ENCODE results near the gene ZFYVE27. TPM values are rescaled to one million over a fixed set of nuclear protein-coding genes. Genes with fewer than 3 reads are reported as not detected.

The ZFYVE27 gene
- total RNA-seq, 1 donor from 2014 or later: 27.0 TPM

DNA sequence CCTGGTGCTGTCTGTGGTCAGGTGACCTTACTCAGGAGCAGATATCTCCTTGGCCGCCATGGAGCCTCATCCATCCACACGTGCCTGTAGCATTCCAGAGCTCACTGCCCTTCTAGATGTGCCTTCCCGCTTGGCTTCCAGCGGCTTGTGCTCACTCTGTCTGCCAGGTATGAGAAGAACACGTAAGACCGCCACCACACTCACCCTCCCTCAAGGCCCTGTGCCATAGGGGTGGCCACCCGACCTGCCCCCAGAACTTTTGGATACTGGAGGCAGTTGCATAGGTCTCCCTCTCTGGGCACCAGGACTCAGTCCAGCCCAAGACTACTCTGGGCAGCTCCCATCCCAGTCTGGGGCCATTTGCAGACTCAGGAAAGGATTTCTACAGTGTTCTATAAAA is 19.3 kb upstream of the ZFYVE27 start:
- no peaks in the 10 kb centered on the region for H3K27me3 Mint-ChIP-seq (ENCODE audit: unreplicated experiment)
- peaks cover 23% of the 10 kb centered on the region for H3K36me3 Mint-ChIP-seq (ENCODE audit: unreplicated experiment)
- no peak overlapping the region for H3K27ac Mint-ChIP-seq (ENCODE audit: unreplicated experiment)
- DNase-seq (ENCODE audit: extremely low spot score, unreplicated experiment): no peak
- H3K9me3 Mint-ChIP-seq (ENCODE audit: unreplicated experiment): no peaks in the 10 kb centered on the region
- TF ChIP-seq, protein P1, sequence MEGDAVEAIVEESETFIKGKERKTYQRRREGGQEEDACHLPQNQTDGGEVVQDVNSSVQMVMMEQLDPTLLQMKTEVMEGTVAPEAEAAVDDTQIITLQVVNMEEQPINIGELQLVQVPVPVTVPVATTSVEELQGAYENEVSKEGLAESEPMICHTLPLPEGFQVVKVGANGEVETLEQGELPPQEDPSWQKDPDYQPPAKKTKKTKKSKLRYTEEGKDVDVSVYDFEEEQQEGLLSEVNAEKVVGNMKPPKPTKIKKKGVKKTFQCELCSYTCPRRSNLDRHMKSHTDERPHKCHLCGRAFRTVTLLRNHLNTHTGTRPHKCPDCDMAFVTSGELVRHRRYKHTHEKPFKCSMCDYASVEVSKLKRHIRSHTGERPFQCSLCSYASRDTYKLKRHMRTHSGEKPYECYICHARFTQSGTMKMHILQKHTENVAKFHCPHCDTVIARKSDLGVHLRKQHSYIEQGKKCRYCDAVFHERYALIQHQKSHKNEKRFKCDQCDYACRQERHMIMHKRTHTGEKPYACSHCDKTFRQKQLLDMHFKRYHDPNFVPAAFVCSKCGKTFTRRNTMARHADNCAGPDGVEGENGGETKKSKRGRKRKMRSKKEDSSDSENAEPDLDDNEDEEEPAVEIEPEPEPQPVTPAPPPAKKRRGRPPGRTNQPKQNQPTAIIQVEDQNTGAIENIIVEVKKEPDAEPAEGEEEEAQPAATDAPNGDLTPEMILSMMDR (IDR thresholded peaks at IDR 0.05): no peak
- H3K4me3 Mint-ChIP-seq (ENCODE audit: unreplicated experiment): no peak overlapping the region
- peaks cover 50% of the 10 kb centered on the region for H3K4me1 Mint-ChIP-seq (ENCODE audit: unreplicated experiment)

DNA sequence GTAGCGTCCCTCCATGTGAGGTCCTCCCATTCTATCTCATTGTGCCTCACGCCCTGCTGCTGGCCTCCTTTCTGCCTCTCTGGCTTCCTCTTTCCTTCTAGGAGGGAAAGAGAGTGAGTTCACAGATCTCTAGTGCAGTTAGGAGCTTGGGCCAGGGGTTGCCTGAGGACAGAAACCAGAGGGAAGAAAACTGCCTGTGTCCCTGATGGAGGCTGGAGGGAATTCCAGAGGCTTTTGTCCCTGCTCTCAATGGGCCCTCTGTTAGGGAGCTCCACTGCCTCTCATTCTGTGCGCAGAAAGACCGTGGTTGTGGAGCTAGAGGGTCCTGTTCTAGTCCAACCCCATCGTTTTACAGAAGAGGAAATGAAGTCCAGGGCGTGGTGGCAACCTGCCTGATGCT is 18.8 kb upstream of the ZFYVE27 start:
- DNase-seq (ENCODE audit: extremely low spot score, unreplicated experiment): no peak
- no peaks in the 10 kb centered on the region for H3K27me3 Mint-ChIP-seq (ENCODE audit: unreplicated experiment)
- no peaks in the 10 kb centered on the region for H3K9me3 Mint-ChIP-seq (ENCODE audit: unreplicated experiment)
- no peak overlapping the region for H3K27ac Mint-ChIP-seq (ENCODE audit: unreplicated experiment)
- H3K4me1 Mint-ChIP-seq (ENCODE audit: unreplicated experiment): peaks cover 45% of the 10 kb centered on the region
- peaks cover 23% of the 10 kb centered on the region for H3K36me3 Mint-ChIP-seq (ENCODE audit: unreplicated experiment)
- H3K4me3 Mint-ChIP-seq (ENCODE audit: unreplicated experiment): no peak overlapping the region
- TF ChIP-seq, protein P1 (IDR thresholded peaks at IDR 0.05): no peak

DNA sequence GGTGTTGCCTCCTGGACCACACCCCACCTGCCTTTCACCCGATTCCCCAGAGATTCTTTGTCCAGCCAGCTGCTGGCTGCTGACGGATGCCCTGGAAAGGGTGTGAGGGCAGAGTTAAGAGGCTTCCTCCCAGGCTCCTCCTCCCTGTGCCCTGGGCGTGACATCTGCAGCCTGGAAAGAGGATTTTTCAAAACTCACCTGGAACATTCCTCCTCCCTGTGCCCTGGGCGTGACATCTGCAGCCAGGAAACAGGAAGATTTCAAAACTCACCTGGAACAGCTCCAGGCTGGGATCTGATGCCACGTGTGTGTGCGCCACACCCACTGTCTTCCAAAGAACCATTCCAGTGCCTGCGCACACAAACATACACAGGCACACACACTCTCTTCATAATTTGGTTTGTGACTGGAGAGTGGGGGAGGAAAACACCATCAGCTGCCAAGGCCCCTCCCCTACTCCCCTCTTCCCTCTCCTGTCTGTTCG is 18.2 kb upstream of the ZFYVE27 start:
- peaks cover 42% of the 10 kb centered on the region for H3K4me1 Mint-ChIP-seq (ENCODE audit: unreplicated experiment)
- TF ChIP-seq, protein P1 (IDR thresholded peaks at IDR 0.05): no peak
- DNase-seq (ENCODE audit: extremely low spot score, unreplicated experiment): no peak
- no peaks in the 10 kb centered on the region for H3K27me3 Mint-ChIP-seq (ENCODE audit: unreplicated experiment)
- H3K36me3 Mint-ChIP-seq (ENCODE audit: unreplicated experiment): peaks cover 23% of the 10 kb centered on the region
- H3K27ac Mint-ChIP-seq (ENCODE audit: unreplicated experiment): peak overlapping the region; percentile 29
- no peaks in the 10 kb centered on the region for H3K9me3 Mint-ChIP-seq (ENCODE audit: unreplicated experiment)
- no peak overlapping the region for H3K4me3 Mint-ChIP-seq (ENCODE audit: unreplicated experiment)

DNA sequence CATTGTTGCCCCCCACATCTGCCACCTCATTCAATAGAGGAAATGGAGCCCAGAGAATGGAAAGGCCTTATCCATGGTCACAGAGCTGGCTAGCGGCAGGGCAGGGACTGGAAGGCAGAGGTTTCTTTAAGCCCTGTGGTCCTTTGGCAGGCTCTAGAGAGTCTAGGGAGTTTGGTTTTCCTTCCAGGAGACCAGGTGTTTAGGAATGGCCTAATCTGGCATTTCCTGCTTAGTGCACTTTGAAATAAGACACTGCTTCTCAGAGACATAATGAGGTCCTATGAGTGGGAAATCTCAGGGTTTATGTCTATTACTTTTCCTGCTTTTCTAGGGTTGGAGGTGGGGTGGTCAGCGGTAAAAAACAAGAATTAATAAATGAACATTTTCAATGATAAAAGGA is 17.3 kb upstream of the ZFYVE27 start:
- Mint-ChIP-seq H3K36me3 (ENCODE audit: unreplicated experiment) (peaks cover 23% of the 10 kb centered on the region), H3K27ac (ENCODE audit: unreplicated experiment) (no peak overlapping the region), H3K4me3 (ENCODE audit: unreplicated experiment) (no peak overlapping the region), H3K27me3 (ENCODE audit: unreplicated experiment) (no peaks in the 10 kb centered on the region), H3K9me3 (ENCODE audit: unreplicated experiment) (no peaks in the 10 kb centered on the region), H3K4me1 (ENCODE audit: unreplicated experiment) (peaks cover 42% of the 10 kb centered on the region)
- no peak for DNase-seq (ENCODE audit: extremely low spot score, unreplicated experiment)
- TF ChIP-seq, protein P1 (IDR thresholded peaks at IDR 0.05): no peak

DNA sequence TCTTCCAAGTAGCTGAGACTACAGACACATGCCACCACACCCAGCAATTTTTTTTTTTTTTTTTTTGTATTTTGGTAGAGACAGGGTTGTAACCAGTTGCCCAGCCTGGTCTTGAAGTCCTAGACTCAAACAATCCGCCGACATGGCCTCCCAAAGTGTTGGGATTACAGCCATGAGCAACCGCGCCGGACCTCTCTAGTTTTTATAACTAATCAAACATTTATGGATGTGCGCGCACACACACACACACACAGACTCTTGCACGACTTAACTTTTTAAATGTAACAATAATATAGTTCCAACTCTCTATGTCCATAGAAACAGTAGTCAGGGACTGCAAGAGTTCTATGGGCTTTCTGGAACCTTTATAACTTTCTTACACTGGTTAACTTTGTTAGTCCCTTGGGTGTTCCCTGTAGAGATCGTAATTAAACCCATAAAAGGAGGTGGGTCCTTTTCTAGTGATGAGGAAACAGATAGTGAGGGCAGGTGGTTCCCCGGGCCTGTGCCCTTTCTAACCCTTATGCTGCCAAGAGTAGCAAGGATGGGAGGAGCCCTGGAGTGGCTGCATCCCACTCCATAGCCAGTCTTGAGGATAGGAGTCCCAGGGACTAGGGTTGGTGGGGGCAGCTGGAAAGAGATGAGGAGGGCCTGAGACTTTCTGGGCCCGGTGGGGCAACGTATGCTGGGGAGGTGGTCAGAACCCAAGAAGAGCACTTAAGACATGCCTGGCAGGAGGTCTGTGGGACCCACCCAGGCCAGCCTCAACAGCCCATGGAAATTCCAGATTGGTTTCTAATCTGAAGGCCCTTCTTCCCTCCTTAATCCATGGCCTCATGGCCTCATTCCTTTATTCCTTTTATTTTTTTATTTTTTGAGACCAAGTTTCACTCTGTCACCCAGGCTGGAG is 14.8 kb upstream of the ZFYVE27 start:
- TF ChIP-seq, protein P1 (IDR thresholded peaks at IDR 0.05): no peak
- H3K4me1 Mint-ChIP-seq (ENCODE audit: unreplicated experiment): peaks cover 20% of the 10 kb centered on the region
- peaks cover 19% of the 10 kb centered on the region for H3K36me3 Mint-ChIP-seq (ENCODE audit: unreplicated experiment)
- no peaks in the 10 kb centered on the region for H3K27me3 Mint-ChIP-seq (ENCODE audit: unreplicated experiment)
- DNase-seq (ENCODE audit: extremely low spot score, unreplicated experiment): no peak
- H3K4me3 Mint-ChIP-seq (ENCODE audit: unreplicated experiment): no peak overlapping the region
- H3K27ac Mint-ChIP-seq (ENCODE audit: unreplicated experiment): no peak overlapping the region
- H3K9me3 Mint-ChIP-seq (ENCODE audit: unreplicated experiment): no peaks in the 10 kb centered on the region

Data from osteocyte (in vitro differentiated cells).